Breast epithelium (tissue), 3 donors: ENCODE results near the gene GNRH2.

Source experiments
- CTCF ChIP-seq, 3 donors: fragments of 450-650 bp; IDR thresholded peaks; one replicate each; pipeline ENCODE4 v1.5.1; 2016 to 2017; ENCODE audit warnings: antibody characterized with exemption in 3 of 3, mild to moderate bottlenecking in 3 of 3, moderate library complexity in 3 of 3
- POLR2AphosphoS5 ChIP-seq, 3 donors: sonication (generic); formaldehyde crosslinking; IDR thresholded peaks; one replicate each; pipeline ENCODE4 v1.6.1; 2017; ENCODE audit warnings: antibody characterized with exemption in 3 of 3

GRCh38 chr20:3074812-3075211 is 31.4 kb downstream of the GNRH2 start:
- TF ChIP-seq CTCF (IDR thresholded peaks at IDR 0.05) (no peak), POLR2AphosphoS5 (IDR thresholded peaks at IDR 0.05) (no peak)
